Measurements from ENCODE around the gene CYP4B1.
A peak's percentile ranks its signal among the peaks of the same experiment; 100 is the strongest.

DNA sequence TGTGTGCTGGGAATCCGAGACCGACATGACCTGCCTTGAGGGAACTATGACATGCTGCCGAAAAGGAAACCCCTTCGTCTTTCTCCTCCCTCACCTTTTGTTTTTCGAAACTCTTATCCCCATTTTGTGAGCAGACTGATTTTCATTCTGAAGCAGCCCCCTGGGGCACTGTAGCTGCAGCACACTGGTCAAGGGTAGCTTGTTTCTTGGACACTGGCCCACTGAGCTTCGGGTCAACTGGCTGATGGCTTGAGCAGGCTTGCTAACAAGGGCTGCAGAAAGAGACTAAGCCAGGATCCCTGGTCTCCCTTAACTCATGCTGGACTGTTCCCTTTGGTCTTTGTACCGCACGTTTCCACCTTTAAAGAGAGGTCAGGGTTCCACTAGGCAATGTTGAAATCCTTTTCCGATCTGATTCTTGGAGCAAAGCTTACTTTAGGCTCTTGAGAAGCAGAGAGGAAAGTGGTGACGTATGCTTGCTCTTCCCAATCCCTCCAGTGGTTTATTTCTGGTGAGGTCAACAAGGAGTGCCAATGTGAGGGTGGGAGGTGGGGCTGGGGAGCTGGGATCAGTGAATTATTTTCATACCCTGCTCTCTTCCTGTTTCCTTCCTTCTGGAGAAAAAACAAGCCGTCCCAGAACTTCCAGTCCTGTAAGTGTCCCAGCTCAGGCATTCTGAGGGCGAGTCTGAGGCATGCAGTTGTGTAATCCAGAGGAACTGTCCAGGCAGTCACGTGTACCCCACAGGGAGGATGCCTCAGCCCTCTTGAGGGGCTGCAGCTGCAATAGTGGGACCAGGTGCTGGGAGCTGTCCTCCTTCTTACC lies 7.6 kb downstream of the CYP4B1 start:
- TF ChIP-seq EP300 (IDR thresholded peaks at IDR 0.05) (peak in 2 of 4 donors; percentile 67 to 78), POLR2AphosphoS5 (IDR thresholded peaks at IDR 0.05) (peak; percentile 31 to 75 (median 41)), POLR2A (IDR thresholded peaks at IDR 0.05) (no peak)
- TF ChIP-seq, protein P1, sequence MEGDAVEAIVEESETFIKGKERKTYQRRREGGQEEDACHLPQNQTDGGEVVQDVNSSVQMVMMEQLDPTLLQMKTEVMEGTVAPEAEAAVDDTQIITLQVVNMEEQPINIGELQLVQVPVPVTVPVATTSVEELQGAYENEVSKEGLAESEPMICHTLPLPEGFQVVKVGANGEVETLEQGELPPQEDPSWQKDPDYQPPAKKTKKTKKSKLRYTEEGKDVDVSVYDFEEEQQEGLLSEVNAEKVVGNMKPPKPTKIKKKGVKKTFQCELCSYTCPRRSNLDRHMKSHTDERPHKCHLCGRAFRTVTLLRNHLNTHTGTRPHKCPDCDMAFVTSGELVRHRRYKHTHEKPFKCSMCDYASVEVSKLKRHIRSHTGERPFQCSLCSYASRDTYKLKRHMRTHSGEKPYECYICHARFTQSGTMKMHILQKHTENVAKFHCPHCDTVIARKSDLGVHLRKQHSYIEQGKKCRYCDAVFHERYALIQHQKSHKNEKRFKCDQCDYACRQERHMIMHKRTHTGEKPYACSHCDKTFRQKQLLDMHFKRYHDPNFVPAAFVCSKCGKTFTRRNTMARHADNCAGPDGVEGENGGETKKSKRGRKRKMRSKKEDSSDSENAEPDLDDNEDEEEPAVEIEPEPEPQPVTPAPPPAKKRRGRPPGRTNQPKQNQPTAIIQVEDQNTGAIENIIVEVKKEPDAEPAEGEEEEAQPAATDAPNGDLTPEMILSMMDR (IDR thresholded peaks at IDR 0.05), result no peak

Data from sigmoid colon (tissue), 4 donors.